Left renal pelvis (tissue), 4 donors: ENCODE results near the gene PLIN3. TPM values are rescaled to one million over a fixed set of nuclear protein-coding genes. Genes with fewer than 3 reads are reported as not detected.

Experiments
- polyA plus RNA-seq, 4 donors: library from polyadenylated mRNA; unstranded; fragments of 120-200 nt; gene quantifications; one replicate each; pipeline ENCODE4 v1.2.1, GENCODE V29; 2013; ENCODE audit not compliant: insufficient read length in 4 of 4

The PLIN3 gene
- polyA plus RNA-seq, 4 donors, result 37.8 to 55.0 (median 46.1) TPM

Other genes with a start within 250 kb of the PLIN3 start
- 10 to 100 TPM in 2 of 4 donors, 1 to 10 TPM in 2; 9.4 to 15.4 (median 10.8) TPM for gene TNFAIP8L1, start 228.2 kb downstream of the PLIN3 start, polyA plus RNA-seq
- 10 to 100 TPM; 58.8 to 84.5 (median 78.5) TPM for gene MYDGF, start 197.3 kb downstream of the PLIN3 start, polyA plus RNA-seq
- 10 to 100 TPM; 17.4 to 26.5 (median 20.8) TPM for gene DPP9, start 143.8 kb downstream of the PLIN3 start, polyA plus RNA-seq
- 1 to 10 TPM; 1.2 to 2.8 (median 1.8) TPM for gene FEM1A, start 75.9 kb downstream of the PLIN3 start, polyA plus RNA-seq
- 1 to 10 TPM; 5.1 to 7.1 (median 5.6) TPM for gene TICAM1, start 36.0 kb downstream of the PLIN3 start, polyA plus RNA-seq
- gene ARRDC5, start 35.2 kb upstream of the PLIN3 start, polyA plus RNA-seq, result under 1 TPM in 2 of 4 donors, not detected in 2; 0.08 to 0.09 TPM
- gene UHRF1, start 41.8 kb upstream of the PLIN3 start, polyA plus RNA-seq, result 10 to 100 TPM; 19.0 to 38.3 (median 31.8) TPM
- 10 to 100 TPM; 18.5 to 28.4 (median 22.4) TPM for gene KDM4B, start 101.4 kb upstream of the PLIN3 start, polyA plus RNA-seq